Brain microvascular endothelial cell (primary cell): ENCODE results near the gene WDPCP.
"Not testable (repeated sequence)": the region's sequence is repeated elsewhere in the genome, so short reads cannot be mapped to it uniquely, and the experiment has no call there.

Source experiments
- DNase-seq: peaks from one replicate; pipeline ENCODE4 v3.0.0-alpha.2; 2020
- H3K27ac ChIP-seq: fragments of 250-450 bp; sonication (Bioruptor Pico); 2 replicates; pipeline ENCODE4 v1.5.1; 2020; ENCODE audit warnings: mild to moderate bottlenecking, moderate library complexity
- H3K27me3 ChIP-seq: fragments of 250-450 bp; sonication (Bioruptor Pico); replicated peaks from 2 replicates; pipeline ENCODE4 v1.5.1; 2020; ENCODE audit warnings: mild to moderate bottlenecking
- H3K36me3 ChIP-seq: fragments of 250-450 bp; sonication (Bioruptor Pico); replicated peaks from 2 replicates; pipeline ENCODE4 v1.5.1; 2020; ENCODE audit warnings: mild to moderate bottlenecking
- H3K4me3 ChIP-seq: 2 replicates; pipeline ENCODE4 v1.5.1; 2011; ENCODE audit warnings: low read depth, mild to moderate bottlenecking, control low read depth, low read length, moderate library complexity
- in situ Hi-C: cut with HindIII; loops from 2 replicates; pipeline ENCODE4 v1.10.0; 2017; ENCODE audit warnings: low sequenced_read_pairs, low pct_ligation_motif_present
- TF ChIP-seq, protein P1 (sequence below): IDR thresholded peaks from 2 replicates; pipeline ENCODE4 v1.5.1; 2011; ENCODE audit warnings: low read depth, mild to moderate bottlenecking, moderate library complexity, low read length, control low read depth, inconsistent platforms; ENCODE audit errors: missing control alignments

The WDPCP gene

DNA sequence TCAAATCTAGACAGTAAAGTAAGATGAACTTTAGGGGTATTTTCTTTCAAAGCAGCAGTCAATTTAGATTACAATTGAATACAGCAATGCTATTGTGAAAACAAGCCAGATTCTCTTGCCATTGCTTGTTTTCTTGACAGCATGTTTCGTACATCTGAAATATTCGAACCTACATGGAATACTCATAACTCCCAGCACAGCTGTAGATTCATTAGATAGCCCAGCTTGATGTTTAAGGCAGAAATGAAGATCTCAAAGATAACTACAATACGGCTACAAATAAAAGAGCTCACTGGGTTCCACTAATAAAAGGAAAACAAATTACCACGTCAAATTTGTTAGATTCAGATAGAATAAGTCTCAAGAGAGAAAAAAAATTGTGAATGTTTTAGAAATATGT, 208.8 kb downstream of the WDPCP start:
- H3K27me3 ChIP-seq: no peaks in the 10 kb centered on the region
- TF ChIP-seq, protein P1, sequence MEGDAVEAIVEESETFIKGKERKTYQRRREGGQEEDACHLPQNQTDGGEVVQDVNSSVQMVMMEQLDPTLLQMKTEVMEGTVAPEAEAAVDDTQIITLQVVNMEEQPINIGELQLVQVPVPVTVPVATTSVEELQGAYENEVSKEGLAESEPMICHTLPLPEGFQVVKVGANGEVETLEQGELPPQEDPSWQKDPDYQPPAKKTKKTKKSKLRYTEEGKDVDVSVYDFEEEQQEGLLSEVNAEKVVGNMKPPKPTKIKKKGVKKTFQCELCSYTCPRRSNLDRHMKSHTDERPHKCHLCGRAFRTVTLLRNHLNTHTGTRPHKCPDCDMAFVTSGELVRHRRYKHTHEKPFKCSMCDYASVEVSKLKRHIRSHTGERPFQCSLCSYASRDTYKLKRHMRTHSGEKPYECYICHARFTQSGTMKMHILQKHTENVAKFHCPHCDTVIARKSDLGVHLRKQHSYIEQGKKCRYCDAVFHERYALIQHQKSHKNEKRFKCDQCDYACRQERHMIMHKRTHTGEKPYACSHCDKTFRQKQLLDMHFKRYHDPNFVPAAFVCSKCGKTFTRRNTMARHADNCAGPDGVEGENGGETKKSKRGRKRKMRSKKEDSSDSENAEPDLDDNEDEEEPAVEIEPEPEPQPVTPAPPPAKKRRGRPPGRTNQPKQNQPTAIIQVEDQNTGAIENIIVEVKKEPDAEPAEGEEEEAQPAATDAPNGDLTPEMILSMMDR: no peak
- in situ Hi-C loops: no loop called here
- no peak overlapping the region for H3K27ac ChIP-seq
- no peak for DNase-seq
- no peaks in the 10 kb centered on the region for H3K36me3 ChIP-seq
- no peak overlapping the region for H3K4me3 ChIP-seq

DNA sequence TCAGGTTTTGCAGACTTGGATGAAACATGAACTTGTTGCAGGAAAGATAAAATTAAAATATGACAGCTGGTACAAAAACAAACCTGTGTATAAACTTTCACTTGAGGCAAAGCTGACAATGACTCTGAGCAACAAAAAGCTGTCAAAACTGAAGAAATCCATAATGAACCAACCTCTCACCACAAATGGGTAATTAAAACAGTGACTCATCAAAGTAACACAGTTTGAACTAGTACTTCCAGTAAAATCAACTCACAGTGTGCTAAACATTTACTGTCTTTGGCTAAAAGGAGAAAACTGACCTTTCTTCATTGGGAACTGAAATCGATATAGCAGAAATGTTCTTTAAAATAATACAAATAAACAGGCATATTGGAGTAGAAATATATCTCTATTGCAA, 209.7 kb downstream of the WDPCP start:
- TF ChIP-seq, protein P1: no peak
- no peak for DNase-seq
- in situ Hi-C loops: no loop called here

DNA sequence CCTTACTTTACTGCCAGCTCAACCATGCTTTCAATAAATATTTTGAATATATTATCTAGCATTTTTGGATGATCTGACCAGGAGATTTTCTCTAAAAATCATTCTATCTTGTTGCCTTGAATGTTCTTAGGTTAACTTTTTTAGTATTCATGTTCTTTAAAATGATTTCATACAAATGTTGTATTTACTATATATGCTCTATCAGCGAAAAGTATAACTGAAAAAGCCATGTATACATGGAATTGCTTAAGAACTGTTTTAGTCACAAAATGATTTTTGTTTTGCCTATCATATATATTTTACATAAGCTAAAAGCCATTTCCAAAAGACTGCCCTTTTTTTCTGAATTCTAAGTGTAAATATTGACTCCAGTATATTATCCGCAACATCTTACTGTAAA, 213.9 kb downstream of the WDPCP start:
- in situ Hi-C loops: no loop called here
- Histone ChIP-seq H3K36me3 (no peaks in the 10 kb centered on the region), H3K4me3 (no peak overlapping the region), H3K27ac (no peak overlapping the region), H3K27me3 (no peaks in the 10 kb centered on the region)
- TF ChIP-seq, protein P1: no peak
- no peak for DNase-seq

More for the DNA sequence above, 209.7 kb downstream of the WDPCP start:
- H3K36me3 ChIP-seq: no peaks in the 10 kb centered on the region
- H3K27ac ChIP-seq: no peak overlapping the region
- H3K4me3 ChIP-seq: no peak overlapping the region
- no peaks in the 10 kb centered on the region for H3K27me3 ChIP-seq

DNA sequence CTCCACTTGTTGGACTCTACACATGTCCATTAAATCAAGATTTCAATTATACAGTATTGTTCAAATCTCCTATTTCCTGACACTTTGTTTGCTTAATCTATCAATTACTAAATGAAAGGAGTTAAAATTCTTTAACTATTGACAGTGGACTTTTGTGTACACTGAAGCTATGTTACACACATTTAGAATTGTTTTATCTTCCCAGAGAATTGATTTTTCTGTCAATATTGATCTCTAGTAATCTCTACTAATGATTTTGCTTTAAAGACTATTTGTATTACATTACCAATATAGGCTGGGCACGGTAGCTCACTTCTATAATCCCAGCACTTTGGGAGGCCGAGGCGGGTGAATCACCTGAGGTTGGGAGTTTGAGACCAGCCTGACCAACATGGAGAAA, 215.7 kb downstream of the WDPCP start:
- TF ChIP-seq, protein P1: no peak
- no peak overlapping the region for H3K27ac ChIP-seq
- no peak for DNase-seq
- no peaks in the 10 kb centered on the region for H3K27me3 ChIP-seq
- H3K36me3 ChIP-seq: no peaks in the 10 kb centered on the region
- in situ Hi-C loops: no loop called here
- no peak overlapping the region for H3K4me3 ChIP-seq

DNA sequence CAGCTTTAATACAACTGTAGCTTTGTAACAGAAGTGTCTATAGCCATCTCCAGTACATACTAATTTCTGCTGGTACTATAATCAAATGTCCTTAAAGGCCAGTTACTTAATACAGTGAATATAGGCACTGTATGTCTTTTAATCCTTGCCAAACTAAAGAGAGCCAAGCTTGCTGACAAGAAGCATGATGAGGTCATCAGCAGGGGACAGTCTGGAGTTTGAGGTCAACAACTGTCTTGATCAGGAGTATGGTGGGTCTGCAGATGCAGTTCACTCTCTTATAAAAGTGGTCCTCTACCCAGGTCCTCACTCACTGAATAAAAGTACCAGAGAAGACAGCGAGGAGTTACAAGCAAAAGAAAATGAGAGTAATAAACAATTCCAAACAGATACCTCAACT, 219.1 kb downstream of the WDPCP start:
- Histone ChIP-seq H3K27me3 (no peaks in the 10 kb centered on the region), H3K36me3 (no peaks in the 10 kb centered on the region), H3K27ac (no peak overlapping the region), H3K4me3 (no peak overlapping the region)
- in situ Hi-C loops: no loop called here
- TF ChIP-seq, protein P1: no peak
- DNase-seq: no peak

DNA sequence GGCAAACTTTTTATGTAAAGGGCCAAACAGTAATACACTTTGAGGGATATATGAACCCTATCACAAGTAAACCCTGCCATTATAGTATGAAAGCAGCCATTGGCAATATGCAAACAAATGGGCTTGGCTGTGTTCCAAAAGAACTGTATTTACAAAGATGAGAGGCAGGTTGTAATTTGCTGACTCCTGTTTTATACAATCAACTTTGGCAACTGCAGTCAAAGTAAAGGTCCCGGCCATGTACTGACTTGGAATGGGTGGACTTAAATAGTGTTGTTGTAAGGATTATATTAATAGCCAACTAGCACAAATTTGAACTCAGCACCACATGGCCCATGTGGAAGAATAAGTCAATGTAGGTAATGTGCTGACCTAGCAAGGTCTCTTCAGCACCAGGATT, 223.4 kb downstream of the WDPCP start:
- H3K36me3 ChIP-seq: no peaks in the 10 kb centered on the region
- no peak for DNase-seq
- no peak overlapping the region for H3K4me3 ChIP-seq
- TF ChIP-seq, protein P1: no peak
- in situ Hi-C loops: no loop called here
- no peak overlapping the region for H3K27ac ChIP-seq
- no peaks in the 10 kb centered on the region for H3K27me3 ChIP-seq

DNA sequence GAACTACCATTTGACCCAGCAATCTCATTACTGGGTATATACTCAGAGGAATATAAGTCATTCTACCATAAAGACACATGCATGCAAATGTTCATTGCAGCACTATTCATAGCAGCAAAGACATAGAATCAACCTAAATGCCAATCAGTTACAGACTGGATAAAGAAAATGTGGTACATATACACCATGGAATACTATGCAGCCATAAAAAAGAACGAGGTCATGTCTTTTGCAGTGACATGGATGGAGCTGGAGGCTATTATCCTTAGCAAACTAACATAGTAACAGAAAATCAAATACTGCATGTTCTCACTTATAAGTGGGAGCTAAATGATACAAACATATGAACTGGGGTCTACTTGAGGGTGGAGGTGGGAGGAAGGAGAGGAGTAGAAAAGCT, 230.6 kb downstream of the WDPCP start:
- in situ Hi-C loops, DNase-seq, H3K27me3 ChIP-seq, H3K36me3 ChIP-seq, H3K4me3 ChIP-seq, H3K27ac ChIP-seq: not testable (repeated sequence)
